Activated naive CD4-positive, alpha-beta T cell treated with Interleukin-2 at 50 U/mL for 16 hours (primary cell): ENCODE results near the gene WNK1.
"Not testable (repeated sequence)": the region's sequence is repeated elsewhere in the genome, so short reads cannot be mapped to it uniquely, and the experiment has no call there.

Experiments
- DNase-seq: peaks from one replicate; pipeline ENCODE4 v3.0.0-alpha.2; 2020

The WNK1 gene

GRCh38 chr12:749751-750270 is 2.6 kb upstream of the WNK1 start:
- no peak for DNase-seq

DNA sequence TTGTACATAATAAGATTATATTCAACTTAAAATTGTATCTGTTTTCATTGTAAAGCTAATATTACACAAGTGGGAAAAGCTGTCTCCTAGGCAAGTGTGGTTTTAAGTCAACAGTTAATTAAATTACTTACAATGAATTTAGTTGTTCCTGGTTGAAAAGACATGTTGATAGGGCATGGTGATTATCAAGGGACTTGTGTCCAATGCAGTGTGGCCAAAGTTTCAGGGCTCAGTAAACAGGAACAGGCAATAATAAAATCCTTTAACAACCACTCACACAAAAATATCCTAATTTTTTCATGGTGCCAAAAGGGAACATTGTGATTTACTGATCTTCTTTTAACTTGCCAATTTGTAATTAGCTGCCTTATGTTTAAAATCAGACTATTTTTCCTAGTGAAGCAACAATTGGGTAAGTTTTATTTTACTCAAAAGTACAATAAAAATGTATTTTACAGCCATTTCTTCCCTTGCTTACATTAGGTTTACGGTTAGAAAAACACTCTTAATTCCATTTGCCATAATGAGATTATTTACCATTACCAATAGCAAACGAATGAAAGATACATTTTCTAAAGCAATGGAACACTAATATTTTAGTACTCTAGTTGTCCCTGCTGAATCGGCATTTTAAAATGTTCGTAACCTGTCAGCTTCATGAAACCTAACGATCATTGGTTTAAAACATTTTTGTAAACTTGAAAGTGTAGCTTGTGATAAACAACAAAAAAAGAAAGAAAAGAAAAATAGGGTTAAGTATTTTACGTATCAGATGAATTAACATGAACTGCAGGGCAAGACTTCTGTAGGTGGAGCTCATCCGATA is 1.8 kb upstream of the WNK1 start:
- no peak for DNase-seq

- DNase-seq, result peak; percentile 85
Measured at GRCh38 chr12:751192-751998, 984 bp upstream of the WNK1 start.

GRCh38 chr12:752695-753610 is 574 bp downstream of the WNK1 start:
- peak; percentile 37 for DNase-seq

DNA sequence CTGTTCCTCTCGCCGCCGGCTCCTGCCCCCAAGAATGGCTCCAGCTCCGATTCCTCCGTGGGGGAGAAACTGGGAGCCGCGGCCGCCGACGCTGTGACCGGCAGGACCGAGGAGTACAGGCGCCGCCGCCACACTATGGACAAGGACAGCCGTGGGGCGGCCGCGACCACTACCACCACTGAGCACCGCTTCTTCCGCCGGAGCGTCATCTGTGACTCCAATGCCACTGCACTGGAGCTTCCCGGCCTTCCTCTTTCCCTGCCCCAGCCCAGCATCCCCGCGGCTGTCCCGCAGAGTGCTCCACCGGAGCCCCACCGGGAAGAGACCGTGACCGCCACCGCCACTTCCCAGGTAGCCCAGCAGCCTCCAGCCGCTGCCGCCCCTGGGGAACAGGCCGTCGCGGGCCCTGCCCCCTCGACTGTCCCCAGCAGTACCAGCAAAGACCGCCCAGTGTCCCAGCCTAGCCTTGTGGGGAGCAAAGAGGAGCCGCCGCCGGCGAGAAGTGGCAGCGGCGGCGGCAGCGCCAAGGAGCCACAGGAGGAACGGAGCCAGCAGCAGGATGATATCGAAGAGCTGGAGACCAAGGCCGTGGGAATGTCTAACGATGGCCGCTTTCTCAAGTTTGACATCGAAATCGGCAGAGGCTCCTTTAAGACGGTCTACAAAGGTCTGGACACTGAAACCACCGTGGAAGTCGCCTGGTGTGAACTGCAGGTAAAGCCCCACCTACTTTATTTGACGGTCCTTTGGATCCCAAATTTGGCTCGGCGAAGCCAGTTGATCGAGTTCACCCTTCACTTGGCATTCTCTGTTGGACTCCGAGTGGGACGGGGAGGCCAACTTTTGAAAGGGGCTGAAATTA is 1.5 kb downstream of the WNK1 start:
- peak; percentile 63 for DNase-seq

DNA sequence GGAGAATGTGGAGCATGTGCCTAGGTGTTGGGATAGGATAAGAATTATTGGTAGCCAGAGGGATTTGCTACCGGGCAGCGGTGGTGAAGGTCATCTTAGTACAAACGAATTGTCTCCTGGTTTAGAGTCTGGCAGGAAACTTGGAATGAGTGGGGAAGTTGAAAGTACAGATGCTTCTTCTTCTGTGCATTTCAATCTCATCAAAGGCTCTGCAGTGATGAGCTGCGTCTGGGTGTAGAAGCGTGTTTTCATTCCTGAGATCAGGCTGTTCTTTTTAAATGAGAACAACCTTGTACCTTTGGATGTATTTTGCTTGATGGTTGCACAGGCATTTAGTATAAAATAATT is 2.1 kb downstream of the WNK1 start:
- no peak for DNase-seq

- peak; percentile 17 for DNase-seq
Measured at GRCh38 chr12:754851-755562, 2.6 kb downstream of the WNK1 start.

GRCh38 chr12:759628-760027 is 7.2 kb downstream of the WNK1 start:
- DNase-seq, result no peak

- DNase-seq, result no peak
Measured at GRCh38 chr12:761256-761655, 8.9 kb downstream of the WNK1 start.

- no peak for DNase-seq
Measured at GRCh38 chr12:765840-766239, 13.5 kb downstream of the WNK1 start.

- no peak for DNase-seq
Measured at GRCh38 chr12:768434-768833, 16.1 kb downstream of the WNK1 start.

DNA sequence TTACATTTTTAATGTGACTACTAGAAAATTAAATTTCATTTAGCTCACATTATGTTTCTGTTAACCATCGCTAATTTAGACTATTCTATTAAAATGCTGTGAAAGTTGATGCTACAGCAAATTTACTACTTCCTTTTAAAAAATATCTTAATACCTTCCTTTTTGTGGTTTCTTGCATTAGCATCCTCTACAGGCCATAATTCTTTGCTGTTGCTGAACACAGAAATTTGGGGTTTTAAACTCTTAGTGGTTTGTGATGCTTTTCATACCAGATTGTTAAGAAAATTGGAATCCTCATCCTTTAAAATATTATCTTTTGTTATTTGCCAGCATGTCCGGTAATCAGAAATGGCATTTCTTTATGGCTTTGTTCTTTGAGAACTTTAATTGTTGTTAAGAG is 18.1 kb downstream of the WNK1 start:
- DNase-seq, result no peak

DNA sequence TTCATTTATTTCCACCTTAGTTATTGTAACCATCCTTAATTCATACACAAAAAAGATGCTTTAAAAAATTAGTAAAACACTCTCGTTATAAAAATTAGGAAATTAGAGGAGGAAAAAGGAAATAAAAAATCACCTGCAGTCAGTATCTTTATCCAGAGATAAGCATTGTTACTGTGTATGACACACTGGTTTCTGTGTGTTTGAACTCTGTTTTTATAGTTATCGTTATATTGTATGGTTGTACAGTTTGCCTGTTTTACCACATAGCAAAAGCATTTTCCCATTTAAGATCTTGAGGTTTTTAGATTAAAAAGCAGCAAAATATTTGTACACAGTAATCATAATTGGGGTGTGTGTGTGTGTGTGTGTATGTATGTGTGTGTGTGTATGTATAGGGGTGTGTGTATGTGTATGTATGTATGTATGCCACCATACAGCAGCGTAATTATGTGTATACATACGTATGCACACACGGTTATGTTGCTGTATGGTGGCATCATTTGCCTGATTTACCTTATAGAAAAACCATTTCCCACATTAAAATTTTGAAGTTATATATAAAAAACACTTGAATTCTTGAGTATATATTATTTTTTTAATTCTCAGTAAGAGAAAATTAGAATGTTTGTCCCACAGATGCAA is 19.8 kb downstream of the WNK1 start:
- no peak for DNase-seq

DNA sequence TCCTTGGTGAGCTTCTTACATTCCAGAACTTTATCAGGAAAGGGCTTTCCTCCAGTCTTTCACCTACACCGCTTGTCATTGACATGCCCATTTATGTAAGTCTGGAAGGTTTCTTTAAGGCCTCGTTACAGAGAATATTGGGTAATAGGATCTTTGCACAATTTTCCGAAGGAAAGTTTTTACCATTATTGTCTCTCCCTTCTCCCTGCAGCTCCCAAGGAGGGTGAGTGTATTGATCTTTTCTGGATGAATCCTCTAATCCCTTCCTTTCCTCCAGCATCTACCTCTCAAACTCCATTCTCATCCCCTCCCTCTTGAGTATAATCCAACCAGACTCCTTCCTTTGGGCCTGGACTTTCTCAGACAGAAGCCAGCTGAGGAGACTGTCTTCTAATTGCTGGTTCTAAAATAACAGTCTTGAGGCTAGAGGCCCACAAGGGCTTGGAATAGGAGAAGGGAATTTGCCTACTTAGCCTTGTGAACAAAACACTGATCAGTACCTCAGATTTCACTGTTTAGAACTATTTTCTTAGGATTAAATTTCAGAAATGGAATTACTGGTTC is 21.8 kb downstream of the WNK1 start:
- DNase-seq, result no peak

GRCh38 chr12:775973-776771 is 23.8 kb downstream of the WNK1 start:
- not testable (repeated sequence) for DNase-seq

DNA sequence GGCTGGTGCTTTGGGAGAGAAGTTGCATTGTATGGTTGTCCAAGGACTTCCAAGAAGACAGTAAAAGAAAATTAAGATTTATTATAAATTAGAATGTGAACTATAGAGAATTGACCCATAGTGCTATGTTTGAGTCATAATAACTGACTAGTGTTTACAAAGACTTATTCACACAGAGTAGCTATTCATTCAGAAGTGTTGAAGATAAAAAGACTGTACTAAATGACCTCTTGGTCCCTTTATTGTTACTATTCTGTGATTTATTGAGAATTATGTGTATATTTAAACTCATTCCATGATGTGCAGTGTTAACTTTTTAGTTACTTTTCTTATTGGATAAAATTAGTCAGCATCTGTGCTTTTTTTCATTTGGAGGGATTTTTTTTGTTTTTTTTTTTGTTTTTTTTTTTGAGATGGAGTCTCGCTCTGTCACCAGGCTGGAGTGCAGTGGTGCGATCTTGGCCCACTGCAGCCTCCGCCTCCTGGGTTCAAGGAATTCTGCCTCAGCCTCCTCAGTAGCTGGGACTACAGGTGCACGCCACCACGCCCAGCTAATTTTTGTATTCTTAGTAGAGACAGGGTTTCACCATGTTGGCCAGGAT is 24.5 kb downstream of the WNK1 start:
- DNase-seq, result not testable (repeated sequence)

GRCh38 chr12:777550-778047 is 25.2 kb downstream of the WNK1 start:
- no peak for DNase-seq

DNA sequence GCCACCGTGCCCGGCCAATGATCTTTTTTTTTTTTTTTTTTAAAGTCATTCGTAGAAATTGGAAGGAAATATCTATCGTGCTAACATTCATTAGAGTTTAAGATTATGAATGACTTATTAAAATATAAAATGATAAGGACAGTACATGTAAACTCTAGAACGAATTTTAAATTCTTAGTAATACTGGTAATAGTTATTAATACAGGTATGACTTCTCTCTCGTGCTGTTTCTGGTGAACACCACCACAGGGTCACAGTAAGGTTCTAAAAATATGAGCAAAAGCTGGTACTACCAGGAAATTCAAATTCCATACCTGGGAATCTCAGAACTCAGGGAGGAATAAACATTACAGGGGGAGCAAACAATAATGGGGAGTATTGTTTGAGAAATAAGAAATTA is 26.2 kb downstream of the WNK1 start:
- DNase-seq, result no peak
